Measurements from ENCODE around the gene C17orf50.

- TF ChIP-seq CTCF (IDR thresholded peaks at IDR 0.05) (no peak), POLR2A (IDR thresholded peaks at IDR 0.05) (no peak), EP300 (IDR thresholded peaks at IDR 0.05) (no peak)
These were observed 8.2 kb upstream of the C17orf50 start for GRCh38 chr17:35752471-35752870.

All from tibial nerve (tissue), 4 donors.